ENCODE data around the gene SAMD14.

DNA sequence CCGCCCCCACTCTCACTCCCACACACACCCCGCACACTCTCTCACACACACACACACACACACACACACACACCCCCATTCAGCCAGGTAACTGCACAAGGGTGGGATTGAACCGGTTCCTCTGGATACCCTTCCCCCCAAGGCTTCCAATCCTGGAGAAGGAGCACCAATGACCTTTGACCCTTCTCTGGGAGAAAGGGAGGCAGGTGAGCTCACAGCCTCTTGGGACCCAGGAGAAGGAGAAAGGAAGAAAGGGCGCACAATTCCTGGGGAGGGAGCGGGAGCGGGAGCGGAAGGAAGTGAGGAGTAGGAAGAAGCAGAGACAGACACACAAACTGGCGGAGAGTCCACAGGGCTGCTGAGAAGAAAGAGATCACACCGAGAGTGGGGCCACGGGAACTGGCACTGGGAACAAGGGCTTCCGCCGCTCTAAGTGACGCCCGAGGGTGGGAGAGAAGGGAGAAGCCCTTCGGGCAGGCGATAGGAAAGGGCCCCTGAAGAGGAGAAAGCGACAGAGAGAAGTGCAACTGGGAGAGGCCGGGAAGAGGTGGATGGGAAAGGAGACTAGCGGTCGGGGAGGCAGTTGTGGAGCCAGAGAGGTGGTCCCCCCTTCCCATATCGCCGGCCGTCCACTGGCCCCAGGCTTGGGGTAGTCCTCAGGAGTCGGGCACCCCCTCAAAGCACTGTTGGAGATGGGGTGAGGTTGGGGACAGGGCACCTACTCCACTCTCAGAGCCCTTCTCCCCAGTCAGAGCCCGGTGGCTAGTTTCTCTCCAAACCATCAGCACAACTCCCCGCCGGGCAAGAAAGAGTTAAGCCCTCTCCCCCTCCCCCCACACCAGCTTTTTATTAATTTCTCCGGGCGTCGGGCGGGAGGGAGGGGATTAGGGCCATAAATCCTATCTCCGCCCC lies 1.3 kb downstream of the SAMD14 start:
- TF ChIP-seq, protein P1, sequence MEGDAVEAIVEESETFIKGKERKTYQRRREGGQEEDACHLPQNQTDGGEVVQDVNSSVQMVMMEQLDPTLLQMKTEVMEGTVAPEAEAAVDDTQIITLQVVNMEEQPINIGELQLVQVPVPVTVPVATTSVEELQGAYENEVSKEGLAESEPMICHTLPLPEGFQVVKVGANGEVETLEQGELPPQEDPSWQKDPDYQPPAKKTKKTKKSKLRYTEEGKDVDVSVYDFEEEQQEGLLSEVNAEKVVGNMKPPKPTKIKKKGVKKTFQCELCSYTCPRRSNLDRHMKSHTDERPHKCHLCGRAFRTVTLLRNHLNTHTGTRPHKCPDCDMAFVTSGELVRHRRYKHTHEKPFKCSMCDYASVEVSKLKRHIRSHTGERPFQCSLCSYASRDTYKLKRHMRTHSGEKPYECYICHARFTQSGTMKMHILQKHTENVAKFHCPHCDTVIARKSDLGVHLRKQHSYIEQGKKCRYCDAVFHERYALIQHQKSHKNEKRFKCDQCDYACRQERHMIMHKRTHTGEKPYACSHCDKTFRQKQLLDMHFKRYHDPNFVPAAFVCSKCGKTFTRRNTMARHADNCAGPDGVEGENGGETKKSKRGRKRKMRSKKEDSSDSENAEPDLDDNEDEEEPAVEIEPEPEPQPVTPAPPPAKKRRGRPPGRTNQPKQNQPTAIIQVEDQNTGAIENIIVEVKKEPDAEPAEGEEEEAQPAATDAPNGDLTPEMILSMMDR (conservative IDR thresholded peaks at IDR 0.05) = no peak
- TF ChIP-seq ZFX (IDR thresholded peaks at IDR 0.05) = no peak

All from C4-2B (cell line).